DMS79 treated with DMSO at 0.1 percent for 48 hours (cell line): Measurements from ENCODE around the gene NFATC2.

Experiments used
- DNase-seq: peaks from one replicate; lab custom pipeline; 2025; lab: John Stamatoyannopoulos, UW

Gene NFATC2

GRCh38 chr20:51513545-51513944 lies 29.0 kb downstream of the NFATC2 start:
- no peak for DNase-seq

DNA sequence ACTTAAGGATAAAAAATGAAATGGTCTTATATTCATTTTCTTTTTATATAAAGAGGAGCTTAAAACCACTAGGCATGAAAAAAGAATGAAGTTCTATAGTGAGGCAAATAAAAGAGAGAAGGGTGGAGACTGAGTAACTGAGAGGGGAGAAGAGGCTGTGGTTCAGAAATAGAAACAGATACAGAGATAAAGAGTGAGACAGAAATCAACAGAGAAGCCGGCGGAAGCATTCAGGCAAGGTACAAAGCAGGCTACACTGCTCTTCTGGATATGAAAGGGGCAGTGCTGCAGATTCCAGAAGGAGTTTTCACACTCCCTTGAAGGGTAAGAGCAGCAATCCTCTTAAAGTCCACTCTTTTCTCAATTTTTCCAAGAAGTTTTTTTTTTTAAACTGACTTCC lies 29.9 kb downstream of the NFATC2 start:
- DNase-seq = no peak

DNA sequence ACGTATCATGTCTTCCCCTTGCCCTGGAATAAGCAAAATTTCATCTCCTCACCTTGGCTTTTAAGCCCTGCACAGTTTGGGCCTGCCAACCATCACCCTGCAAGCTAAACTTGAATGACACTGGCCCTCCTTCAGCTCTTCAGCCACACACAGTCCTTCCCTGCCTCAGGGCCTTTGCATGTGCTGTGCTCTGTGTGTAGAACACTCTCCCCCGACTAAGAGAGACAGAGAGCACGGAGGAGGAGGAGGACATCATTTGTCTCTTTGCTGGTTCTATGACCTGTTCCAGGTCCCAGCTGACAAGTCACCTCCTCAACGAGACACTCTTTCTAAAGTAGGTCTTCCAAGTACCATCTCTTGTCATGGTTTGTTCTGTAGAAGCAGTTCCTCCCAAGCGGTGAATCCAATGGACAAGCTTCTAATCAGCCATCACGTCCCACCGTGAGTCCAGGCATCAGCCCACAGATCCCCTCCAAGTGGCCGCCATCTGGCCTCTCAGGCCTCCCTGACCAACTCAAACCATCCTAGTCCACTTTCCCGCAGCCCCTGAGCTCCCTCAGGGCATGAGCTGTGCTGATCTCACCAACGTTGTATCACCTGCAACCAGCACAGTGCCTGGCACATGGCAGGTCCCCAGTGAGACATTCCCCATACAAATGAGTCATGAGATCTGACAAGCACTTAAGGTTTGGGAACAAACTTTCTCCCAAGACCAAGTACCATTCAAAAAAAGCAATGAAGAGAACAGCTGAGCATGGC lies 30.5 kb downstream of the NFATC2 start:
- DNase-seq = no peak

- no peak for DNase-seq
Observed at GRCh38 chr20:51510936-51511605, 31.4 kb downstream of the NFATC2 start.

GRCh38 chr20:51510169-51510568 lies 32.4 kb downstream of the NFATC2 start:
- no peak for DNase-seq

DNA sequence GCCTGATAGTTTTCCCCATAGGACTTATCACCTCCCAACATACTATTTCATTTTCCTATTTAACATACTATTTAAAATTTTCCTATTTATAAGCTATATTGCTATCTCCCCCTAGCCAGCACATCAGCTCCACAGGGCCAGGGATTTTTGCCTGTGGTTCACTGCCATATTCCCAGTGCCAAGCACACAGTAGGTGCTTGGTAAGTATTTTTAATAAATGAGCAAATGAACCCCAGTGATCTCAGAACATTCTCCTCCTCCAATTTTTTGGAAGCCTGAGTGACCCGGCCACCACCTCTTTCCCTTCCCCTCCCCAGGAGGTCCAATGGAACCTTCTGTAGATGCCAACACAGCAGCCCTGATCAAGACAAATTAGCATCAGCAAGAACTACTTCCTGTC lies 33.3 kb downstream of the NFATC2 start:
- DNase-seq = no peak

DNA sequence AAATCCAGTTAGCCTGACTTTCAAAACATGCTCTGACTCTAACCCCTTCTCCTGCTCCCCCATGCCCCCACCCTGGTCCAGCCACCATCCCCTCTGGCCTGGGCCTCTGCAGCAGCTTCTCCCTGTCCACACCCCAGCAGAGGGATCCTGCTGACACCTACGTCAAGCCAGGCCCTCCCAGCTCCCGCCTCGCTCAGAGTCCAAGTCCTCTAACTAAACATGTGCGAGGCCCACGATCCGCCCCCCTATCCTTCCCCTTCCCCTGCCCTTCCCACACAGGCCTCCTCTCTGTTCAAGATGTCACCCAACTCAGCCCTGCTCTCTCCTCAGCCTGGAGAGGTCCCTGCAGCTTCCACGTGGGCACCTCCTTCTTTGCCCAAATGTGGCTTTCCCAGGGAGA lies 33.7 kb downstream of the NFATC2 start:
- no peak for DNase-seq

- DNase-seq = no peak
Observed at GRCh38 chr20:51508158-51508557, 34.4 kb downstream of the NFATC2 start.

DNA sequence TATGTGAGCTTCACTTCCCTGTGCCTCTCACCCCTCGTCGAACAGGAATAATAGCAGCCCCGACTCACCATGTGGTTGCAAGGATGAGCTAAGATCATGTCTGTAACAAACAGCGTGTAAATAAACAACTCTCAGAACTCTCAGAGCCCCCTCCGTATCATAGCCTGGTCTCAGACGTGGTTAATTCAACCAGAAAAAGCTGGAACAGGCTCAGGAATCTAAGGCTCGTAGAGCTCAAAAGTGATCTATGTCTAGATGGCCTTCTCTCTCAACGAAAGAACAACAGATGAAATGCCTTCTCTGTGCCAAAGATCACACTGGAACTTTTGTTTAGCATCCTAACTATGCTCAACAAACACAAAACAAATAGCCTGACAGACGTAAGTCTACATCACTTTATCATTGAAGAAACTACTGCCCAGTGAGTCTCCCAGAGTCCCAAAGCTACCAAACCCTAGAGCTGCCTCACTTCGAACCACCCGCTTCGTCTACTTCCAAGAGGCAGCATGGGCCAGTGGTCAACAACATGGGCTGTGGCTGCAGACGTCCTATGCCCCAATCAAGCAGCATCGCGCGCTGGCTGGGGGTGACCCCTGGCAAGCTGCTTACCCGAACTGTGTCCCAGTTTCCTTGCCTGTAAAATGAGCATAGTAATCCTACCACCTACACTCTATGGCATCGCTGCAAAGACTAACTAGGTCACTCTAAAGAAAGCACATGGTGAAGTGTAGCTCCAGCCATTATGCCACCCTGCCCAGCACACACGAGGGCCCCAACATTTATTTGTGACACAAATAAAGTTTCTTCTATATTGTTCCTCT lies 35.1 kb downstream of the NFATC2 start:
- no peak for DNase-seq

DNA sequence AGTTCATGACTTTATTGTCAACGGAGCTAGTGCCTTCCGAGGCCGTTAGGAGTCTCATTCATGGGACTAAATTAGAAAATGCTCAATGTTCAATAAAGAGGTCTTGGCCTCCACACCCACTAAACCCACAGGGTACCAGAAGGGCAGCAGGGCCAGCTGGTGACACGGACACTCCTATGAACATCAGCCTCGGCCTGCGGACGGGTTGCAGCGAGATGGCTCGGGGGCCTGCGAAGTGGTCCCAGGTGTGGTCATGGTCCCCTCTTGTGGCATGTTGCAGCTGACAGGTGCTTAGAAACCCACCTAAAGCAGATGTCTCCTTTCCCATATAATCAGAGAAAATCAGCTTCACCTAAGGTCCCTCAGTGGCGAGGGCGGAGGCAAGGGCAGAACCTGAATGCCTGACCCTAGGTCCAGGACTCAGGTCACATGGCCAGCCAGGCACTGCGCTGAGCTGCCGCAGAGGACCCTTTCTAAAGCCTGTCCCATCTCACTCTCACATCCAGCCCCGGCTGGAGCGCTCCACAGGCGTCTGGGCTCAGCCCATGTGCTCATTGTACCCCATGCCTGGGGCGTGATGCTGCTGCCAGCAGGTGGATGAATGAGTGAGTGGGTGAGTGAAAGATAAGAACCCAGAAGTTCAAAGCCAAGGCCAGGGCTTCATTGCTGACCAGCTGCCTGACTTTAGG lies 35.8 kb downstream of the NFATC2 start:
- DNase-seq = no peak

- no peak for DNase-seq
Observed at GRCh38 chr20:51505566-51505965, 37.0 kb downstream of the NFATC2 start.

- DNase-seq = no peak
Observed at GRCh38 chr20:51503376-51503775, 39.1 kb downstream of the NFATC2 start.

DNA sequence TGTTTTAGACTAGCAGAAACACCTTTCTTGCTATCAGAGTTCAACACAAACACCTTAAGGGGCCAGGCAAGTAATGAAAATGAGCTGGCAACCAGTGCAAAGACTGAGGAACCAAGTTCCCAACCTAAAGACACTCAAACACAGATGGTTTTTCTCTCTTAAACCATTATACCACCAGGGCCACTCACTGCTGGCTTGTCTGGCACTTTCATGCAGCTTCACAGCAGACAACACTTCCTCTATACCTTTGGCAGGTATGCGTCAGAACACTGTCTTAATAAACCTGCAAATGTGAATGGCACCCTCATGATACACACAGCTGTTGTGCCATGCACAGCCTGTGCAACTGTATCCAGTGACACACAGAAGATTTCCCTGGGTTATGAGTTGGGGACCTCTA lies 41.6 kb downstream of the NFATC2 start:
- DNase-seq = no peak

DNA sequence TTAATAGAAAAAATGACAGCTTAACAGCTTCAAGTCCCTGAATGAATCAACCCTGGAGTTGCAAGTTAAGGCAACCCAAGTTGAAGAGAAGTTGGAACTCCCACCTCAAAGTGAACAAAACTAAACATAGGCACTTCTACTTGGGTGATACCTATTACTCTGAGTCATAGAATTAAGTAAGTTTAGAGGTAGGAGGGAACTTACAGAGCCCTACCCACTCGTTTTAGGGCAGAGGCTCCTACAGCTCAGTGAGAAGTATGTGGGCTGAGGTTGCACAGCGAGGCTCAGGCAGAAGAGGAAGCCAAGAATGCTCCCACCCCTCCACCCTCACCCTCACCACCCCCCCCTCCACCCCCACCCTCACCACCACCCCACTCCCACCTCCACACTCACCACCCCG lies 42.2 kb downstream of the NFATC2 start:
- DNase-seq = no peak

- no peak for DNase-seq
Observed at GRCh38 chr20:51498765-51499540, 43.6 kb downstream of the NFATC2 start.

- no peak for DNase-seq
Observed at GRCh38 chr20:51497542-51498467, 44.7 kb downstream of the NFATC2 start.

DNA sequence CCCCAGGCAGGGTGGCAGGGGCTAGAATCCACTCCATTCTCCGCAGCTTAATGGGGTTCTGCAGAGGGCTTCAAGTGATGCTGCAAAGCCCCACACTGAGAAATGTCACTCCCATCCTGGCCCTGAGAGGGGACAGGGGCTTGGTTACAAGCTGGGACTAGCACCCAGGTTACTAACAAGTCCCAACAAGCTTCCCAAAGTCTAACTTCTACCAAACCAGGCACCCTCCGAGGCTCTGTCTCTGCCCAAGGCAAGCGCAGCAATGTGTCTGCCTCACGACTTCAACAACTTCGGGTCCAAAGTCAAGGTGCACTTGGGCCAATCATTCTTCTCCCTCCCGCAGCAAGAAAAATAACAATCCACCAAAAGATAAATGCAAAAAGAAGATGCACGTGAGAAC lies 45.6 kb downstream of the NFATC2 start:
- DNase-seq = no peak

DNA sequence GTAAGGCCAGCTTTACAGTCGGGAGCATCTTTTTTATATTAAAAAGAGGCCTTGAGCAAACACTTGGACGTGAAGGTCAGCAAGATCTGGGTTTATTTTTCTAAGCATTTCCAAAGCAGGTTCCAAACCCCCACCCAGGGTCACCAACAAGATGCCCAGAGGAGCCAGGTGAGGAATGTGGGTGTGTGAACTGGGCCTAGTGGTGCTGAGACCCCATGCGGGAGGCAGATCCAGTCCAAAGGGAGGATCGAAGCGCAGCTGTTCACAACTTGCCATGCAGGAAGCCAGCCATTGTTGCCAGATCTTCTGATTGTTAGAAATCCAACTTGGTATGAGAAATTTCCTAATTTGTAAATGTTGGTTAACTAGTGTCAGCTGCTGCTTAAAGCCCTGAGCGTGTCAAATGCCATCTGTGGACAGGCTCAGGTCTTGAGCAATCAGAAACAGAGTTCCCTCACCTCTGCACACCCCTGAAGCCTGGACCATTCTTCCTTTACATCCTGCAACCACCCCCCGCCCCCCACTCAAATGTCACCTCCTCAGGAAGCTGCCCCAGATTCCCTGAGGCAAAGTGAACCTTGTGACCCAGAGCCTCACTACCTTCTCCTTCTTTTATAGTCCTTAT lies 46.5 kb downstream of the NFATC2 start:
- no peak for DNase-seq

GRCh38 chr20:51495291-51495690 lies 47.2 kb downstream of the NFATC2 start:
- DNase-seq = no peak
